IPS DF 4.7 (cell line): ENCODE measurements around the gene CORO7.

Experiments used
- DNase-seq: peaks from one replicate; pipeline ENCODE4 v3.0.0-alpha.2; 2013; ENCODE audit warnings: low spot score; ENCODE audit errors: extremely low read depth

CORO7 gene

DNA sequence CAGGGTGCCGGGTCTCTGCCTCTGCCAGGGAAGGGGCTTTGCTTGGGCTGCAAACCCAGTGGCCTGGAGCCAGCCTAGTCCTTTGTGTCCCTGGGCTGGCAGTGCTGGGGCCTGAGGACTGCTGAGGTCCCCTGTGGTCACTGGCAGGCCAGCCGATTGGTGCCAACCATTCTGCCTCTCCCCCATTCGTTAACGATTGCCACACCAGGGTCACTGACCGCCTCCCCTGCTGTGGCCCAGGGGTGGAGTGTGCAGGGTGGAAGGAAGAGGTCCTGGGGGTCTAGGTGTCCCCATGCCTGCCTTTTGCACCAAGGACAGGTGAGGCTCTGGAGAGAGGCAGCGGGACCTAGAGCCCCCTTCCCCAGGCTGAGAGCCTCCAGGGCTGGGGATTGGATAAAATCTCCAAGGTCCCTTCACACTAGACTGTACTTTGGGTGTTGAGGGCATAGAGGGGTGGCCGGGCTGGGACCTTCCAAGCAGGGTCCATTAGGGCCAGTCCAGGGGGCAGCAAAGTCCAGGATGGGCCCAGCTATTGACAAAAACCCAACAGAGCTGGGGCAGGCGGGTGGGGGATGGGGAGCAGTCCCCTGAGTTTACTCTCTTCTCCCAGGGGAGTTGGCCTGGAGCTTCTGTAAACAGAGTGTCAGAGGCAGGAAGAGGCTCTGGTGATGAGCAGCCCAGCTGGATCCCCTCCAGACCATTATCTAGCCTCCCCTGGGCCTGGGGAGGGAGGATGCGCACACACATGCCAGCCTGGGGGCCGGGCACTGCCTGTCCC is 43.6 kb downstream of the CORO7 start:
- DNase-seq = no peak

DNA sequence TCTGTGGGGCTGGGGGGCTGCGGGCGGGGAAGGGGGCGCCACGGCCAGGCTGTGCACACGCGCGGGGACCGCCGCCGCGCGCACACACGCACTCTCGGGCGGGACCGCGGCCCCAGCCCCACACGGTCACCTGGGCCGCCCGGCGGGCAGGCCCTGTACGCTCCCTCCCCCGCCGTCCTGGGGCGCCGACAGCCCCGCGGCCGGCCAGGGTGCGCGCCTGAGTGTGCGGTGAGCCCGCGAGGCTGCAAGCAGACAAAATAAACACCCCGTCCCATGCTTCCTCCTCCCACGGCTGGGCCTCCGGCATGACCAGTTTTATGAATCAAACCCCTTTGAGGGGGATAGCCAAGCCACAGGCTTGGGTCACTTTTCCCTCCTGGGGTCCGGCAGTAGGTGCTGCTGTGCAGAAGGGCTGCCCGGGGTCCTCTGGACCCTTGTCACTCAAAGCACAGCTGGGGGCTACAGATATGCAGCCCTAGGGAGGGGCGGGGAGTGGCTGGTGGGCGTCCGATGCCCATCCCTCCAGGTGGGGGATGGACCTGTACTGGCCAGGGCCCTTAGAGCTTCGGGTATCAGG is 44.3 kb downstream of the CORO7 start:
- no peak for DNase-seq

DNA sequence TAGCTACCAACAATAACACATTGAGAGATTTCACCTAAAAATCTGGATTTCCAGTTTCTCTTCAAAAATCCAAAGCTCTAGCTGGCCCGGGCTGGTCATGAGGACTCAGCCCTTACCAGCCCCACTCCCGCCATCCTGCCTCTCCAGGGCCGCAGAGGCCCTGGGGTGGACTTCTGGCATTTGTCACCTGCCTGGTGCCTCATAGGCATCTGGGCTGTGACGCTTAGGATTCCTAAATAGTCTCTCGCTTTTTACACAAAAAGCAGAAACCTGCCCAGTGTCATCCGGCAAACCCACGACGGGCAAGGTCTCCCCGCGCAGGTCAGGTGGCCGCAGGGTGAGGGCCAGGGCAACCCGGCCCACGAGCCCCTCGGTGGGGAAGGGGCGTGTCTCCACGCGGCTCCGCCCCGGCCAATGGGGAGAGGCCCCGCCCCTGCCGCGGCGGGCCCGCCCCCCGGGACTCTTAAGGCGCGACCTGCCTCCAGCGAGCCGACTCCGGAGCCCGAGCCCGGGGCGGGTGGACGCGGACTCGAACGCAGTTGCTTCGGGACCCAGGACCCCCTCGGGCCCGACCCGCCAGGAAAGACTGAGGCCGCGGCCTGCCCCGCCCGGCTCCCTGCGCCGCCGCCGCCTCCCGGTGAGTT is 44.9 kb downstream of the CORO7 start, which contains the start of gene VASN:
TSS of gene VASN (plus strand) at position 492 of the 644 bp plus-strand sequence. CDS start 9,030 bp downstream, outside the sequence.
- DNase-seq = no peak

DNA sequence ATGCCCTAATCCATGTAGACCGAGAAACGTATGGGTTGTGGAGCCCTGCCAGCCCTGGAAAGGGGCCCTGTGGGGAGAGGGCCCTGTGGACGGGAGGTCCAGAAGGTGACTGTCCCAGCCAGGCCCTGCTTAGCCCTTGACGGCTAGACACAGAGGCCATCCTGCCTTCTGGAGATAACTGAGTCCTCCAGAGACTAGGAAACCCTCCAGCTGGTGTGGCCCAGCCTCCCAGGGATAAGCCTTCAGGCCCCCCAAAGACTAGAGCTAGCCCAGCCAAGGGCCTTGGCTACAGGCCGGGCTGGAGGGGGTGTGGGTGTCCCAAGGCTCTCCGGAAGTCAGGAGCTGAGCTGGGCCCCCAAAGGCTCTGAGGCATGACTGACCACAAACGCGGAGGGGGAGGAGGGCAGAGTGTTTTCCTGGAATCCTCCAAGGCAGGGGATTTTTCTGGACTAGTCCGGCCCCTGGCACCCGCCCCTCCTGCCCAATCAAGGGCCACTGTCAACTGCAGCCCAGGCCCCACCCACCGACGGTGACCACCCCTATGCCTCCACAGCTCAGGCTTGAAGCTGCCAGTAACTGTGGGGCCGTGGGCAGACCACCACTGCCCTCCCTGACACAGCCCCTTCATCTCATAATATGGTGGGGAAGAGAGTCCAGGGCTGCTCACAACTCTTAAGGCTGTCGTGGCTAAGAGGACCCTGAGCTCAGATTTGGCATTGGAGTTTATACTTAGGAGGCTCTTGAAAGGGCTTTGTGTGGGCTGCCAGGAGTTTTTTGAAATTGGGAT is 45.6 kb downstream of the CORO7 start:
- DNase-seq = no peak

DNA sequence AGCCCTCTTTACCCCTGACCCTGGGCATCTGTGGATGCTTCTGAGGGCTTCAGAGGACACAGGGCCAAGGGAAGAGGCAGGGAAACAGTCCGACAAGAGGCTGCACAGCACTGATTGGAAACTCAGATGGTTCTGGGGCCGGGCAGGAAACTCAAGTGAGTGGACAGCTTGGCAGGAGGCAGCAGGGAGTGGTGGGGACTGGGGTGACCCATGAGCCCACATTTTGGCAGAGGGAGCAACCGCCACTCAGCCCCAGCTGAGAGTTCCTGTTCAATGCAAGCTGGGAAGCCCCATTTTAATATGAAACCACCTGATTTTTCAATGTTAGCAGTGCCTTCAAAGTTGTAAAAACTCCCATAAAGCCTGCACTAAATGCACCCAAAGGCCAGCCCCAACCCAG is 46.2 kb downstream of the CORO7 start:
- DNase-seq = no peak

DNA sequence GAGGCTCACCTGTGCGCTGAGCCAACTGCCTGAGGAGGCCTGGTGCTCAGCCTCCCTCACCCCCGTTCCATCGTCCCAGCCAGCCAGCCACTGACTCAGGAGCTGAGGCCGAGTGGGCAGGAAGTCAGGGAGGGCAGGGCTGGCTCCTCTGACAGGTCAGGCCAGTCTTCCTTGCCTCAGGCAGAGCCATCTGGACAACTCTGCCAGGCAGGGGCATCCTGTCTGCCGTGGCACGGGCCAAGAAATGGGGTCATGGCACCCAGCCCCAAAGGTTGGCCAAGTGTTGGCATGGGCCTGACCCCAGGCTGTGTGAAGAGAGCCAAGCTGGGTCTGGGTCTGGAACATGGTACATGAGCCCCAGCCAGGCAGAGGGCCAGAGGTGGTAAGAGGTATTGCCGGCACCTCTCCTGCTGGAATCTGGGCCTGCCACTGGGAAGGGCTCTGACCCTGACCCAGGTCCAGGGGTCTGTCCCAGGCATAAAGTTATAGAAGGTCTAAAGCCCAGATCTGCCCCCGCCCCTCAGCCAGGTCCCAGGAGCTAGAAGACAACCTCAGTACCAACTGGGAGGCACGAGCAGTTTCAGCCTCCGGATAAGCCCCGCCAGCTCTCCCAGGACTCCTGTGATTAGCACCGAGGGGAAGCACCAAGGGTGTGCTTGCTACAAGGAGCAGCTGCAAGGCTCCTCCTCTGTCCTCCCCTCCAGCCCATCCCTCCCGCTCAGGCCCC is 47.2 kb downstream of the CORO7 start:
- DNase-seq = no peak

DNA sequence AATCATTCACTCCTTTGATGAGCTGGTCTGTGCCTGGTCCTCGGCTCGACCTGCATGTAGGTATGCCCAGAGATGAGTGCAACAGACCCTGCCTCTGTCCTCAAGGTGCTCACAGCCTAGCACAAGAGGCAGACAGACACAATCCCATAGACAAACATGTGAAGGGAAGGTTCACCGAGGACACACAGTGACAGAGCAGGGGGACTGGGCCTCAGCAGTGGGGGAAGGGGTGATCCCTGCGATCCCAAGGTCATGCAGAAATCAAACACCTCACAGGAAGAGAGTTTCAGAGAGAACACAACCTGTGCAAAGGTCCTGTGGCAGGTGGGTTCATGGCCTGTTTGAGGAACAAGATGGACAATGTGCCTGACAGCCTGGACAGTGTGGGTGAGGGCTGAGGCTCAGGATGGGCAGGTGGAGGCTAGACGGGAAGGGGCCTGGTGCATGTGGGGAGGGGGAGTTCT is 49.0 kb downstream of the CORO7 start:
- no peak for DNase-seq

DNA sequence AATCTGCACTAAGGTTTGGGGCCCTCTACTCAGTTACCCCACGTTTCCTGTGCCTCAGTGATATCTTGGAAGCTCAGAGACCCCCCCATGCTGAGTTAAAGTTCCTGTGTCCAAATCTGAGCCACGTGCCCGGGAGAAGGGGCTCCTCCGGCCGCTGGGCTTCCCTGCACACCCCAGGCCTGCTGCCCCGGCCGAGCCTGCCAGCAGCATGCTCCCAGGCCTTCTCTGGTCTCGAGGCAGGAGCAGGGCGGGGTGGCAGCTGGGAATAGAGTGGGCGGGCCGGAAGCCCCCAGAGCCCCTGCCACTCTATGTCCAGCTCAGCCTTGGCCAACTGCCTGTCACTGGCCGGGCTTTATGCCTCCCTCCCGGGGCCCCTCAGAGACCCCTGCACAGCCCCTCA is 50.4 kb downstream of the CORO7 start:
- no peak for DNase-seq

DNA sequence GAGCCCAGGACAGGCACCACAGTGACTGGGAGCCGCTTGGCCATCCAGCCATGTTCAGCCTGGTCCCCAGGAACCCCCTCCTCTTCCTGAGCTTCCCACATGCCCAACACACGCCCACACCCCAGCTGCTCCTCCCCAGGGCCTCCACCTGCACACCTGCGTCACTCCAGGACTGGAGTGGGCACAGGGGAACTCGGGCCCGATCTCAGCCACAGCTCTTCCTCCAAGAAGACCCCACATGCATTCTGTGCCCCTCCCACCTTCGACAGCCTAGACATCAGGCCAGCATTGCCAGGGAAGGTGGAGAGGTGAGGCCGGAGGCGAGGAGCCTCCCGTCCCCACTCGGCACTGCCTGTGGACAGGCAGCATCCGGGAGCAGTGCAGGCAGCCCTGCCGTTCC is 50.8 kb downstream of the CORO7 start:
- DNase-seq = no peak

DNA sequence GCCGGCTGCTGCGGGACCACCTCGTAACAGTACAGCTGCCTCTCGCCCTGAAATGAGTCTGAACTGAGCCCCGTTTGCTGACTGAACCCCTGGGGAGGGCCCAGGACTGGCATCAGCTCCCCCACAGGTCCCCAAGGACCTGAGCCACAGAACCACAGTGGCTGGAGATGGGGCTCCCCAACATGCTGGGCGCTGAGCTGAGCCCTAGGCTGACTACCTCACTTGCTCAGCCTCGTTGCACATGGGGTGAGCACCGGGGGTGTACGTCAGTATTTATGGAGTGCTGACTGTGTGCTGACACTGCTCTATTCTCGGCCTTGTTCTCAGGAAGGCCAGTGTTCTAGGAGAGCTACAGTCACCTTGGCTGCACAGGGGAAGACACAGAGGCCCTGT is 51.4 kb downstream of the CORO7 start:
- DNase-seq = no peak

DNA sequence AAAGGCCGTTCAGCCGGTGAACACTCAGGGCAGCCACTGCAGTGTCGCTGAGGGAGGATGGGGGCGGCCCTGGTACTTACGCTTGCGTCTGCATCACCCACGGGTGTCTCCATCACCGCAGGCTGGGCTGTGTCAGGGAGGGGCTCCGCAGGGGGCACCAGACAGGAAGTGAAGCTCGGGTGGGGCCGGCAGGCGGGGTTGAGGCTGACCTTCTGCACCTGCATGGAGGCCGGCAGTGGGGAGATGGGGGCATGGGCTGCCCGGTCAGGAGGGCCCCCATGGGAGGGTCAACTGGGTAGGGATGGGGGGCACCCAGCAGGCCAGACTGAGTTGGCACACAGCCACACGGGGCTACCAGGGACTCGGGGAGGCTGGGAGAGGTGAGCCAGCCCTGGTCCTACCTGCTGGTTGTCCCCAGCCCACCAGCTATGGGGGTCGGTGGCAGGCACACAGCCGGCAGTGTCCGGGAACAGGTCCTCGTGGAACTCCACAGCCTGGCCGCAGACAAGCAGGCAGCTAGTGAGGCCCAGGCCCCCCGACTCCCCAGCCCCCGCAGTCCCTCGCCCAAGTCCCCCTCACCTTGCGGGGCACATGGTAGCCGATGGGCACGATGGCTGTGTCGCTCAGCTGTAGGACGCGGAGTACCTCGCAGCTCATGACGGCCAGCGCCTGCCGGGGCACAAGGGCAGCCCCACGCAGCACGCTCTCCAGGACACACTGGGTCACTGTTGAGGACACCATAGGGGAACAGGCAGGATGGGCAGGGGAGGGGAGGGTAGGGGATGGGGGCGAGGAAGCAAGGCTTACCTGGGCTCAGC is 52.0 kb downstream of the CORO7 start:
- no peak for DNase-seq

DNA sequence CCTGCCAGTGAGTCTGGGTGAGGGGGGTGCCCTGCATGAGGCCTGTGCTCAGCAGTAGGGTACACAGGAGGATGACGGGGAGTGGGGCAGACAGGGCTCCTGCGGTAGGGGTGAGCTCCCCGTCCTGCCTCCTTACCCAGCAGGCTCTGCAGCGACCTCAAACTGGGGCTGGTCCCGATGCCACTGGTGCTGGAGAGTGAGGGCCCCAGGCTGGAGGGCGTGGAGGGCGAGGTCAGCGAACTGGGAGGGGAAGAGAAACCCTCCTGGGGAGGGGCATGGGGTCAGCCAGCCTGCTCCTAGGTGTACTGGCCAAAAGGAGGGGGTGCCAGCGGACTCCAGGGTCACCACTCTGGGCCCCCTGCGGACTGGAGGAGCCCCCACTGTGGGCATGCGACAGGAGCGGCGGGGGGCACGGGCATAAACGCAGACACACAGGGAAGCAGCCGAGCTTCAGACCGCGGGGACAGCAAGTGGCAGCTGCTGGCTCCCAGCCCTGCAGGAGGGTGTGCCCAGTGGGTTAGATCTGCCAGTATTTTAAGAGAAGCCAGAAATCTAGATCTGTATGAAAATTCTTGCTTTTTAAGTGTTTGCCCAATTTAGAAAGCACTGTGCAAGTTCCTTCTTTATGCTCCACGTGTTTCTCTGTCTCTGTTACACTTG is 53.8 kb downstream of the CORO7 start:
- DNase-seq = no peak

DNA sequence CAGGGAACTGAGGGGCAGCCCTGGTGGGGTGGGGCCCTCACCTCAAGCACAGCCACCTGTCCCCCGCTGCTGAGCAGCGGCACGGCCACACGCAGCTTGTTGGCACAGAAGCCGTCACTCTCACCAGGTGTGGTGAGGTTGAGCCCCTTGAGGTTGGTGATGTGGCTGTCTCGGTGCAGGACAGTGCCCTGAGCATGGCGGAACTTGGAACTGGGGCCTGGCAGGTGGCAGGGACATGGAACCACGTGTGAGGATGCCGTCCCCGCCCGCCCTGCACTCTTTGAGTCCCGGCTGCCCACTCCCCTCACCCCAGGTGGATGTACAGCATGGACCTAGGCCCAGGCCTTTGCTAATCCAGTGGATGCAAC is 54.5 kb downstream of the CORO7 start:
- DNase-seq = no peak

DNA sequence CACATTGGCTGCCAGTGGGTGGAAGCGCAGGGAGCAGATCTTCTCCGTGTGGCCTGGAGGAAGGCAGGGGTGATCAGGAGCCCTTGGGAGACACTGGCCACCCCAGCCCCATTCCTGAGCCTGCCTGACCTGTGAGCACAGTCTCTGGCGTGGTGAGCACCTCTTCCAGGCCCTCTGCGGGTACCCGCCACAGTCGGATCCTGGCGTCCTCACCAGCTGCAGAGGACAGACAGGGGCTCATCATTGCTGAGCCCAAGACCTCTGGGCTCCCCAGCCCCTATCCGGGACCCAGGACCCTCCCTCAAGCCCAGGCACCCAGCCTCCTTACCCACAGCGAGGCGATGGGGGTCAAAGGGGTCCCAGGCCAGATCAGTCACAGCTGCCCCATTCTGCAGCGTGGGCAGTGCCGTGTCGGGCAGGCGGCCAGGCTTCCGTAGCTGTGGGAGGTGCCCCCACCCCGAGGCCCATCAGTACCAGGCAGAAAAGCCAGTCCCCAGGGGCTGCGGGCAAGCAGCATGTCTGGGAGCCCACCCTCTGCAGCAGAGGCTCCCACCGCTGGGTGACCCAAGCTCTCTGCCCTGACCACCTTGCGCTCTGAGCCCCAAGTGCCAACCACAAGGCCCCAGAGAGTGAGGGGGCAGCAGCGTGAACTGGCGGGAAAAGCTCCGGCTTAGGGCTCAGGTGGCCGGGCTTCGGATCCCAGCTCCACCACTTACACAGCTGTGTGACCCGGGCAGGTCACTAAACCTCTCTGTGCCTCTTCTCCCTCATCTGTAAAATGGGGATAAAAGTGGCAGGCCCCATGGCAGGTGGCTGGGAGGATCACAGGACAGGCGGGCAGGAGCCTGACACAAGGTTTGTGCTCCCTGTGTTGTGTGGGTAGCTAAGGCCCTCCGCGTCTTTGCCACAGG is 55.1 kb downstream of the CORO7 start:
- DNase-seq = no peak

DNA sequence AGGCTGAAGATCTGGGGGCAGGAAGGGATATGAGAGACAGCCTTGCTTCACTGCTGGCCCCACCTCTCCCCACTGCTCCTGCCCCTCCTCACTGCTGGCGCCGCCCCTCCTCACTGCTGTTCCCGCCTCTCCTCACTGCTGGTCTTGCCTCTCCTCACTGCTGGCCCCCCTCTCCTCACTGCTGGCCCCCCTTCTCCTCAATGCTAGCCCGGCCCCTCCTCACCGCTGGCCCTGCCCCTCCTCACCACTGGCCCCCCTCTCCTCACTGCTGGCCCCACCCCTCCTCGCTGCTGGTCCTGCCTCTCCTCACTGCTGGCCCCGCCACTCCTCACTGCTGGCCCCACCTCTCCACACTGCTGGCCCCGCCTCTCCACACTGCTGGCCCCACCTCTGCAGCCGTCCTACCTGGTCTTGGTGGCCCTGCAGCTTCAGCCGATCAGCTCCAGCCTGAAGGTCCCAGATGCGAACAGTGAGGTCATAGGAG is 55.8 kb downstream of the CORO7 start:
- no peak for DNase-seq

DNA sequence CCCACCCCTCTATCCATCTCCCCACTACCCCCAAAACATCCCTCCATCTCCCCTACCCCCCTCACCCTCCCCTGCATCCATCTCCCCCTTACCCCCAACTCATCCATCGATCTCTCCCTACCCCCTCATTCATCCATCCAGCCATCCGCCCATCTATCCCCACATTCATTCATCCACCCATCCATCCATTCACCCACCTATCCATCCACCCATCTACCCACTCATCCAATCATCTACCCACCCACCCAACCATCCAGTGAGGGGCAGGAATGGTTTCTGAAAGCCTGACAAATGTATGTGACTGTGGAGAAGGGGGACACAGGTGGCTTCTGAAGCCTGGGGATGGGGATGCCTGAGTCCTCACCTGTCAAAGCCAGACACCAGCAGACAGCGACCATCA is 56.5 kb downstream of the CORO7 start:
- no peak for DNase-seq

DNA sequence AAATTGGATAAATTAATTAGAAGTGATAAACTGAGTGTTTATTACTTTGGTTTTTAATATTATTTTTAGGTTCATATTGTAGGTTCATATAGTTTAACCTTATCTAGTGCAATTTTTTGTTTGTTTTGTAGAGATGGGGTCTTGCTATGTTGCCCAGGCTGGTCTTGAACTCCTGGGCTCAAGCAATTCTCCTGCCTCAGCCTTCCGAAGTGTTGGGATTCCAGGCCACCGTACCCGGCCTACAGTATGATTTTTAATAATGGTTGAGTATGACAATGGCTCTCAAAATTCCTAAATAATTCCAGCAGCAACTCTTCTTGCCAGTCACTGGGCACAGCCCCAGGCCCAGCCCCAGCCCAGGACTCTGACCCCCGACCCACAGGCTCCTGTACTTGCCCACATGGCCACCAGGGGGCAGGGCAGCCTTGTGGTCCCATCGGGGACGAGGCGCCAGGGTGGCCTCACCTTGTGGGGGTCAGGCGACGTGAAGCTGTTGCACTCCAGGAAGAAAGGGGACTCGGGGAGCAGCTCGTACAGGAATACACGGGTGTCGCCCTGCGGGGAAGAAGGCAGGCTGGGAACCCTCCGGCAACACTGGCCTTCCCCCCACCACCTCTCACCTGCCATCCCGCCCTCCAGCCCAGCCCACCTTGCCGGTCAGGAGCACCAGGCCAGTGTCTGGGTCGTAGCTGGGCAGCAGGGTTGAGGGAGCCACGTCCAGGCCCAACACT is 57.4 kb downstream of the CORO7 start:
- no peak for DNase-seq

DNA sequence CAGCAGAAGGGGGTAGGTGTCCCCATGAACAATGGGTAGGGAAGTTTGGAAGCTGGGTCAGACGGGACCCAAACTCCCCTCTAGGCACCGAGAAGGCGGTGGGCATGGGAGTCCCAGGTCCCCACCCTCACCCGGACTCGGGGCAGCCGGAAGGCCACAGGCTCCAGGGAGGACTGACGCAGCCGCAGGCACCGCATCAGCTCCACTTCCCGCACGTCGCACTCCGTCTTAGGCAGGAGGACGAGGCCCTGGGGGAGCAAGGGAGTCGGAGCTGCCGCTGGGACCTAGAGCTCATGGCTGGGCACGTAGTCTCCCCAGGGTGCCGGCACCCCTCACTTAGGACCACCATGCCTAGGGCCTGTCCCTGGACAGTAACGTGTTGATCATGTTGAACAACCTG is 58.2 kb downstream of the CORO7 start:
- no peak for DNase-seq
